LHCN-M2 (cell line): ENCODE data around the gene CYTH1. TPM values are rescaled to one million over a fixed set of nuclear protein-coding genes. Genes with fewer than 3 reads are reported as not detected.

ENCODE experiments used
- DNase-seq: peaks from one replicate; pipeline ENCODE4 v3.0.0-alpha.2; 2012; ENCODE audit warnings: low read depth
- total RNA-seq: library from RNA; depleted of rRNA; stranded (reverse); fragments of >200 nt; gene quantifications from 2 replicates; pipeline ENCODE4 v1.2.3, GENCODE V29; 2014

CYTH1 gene
- total RNA-seq, 1 experiment from 2014 or later, result 26.1 TPM

DNA sequence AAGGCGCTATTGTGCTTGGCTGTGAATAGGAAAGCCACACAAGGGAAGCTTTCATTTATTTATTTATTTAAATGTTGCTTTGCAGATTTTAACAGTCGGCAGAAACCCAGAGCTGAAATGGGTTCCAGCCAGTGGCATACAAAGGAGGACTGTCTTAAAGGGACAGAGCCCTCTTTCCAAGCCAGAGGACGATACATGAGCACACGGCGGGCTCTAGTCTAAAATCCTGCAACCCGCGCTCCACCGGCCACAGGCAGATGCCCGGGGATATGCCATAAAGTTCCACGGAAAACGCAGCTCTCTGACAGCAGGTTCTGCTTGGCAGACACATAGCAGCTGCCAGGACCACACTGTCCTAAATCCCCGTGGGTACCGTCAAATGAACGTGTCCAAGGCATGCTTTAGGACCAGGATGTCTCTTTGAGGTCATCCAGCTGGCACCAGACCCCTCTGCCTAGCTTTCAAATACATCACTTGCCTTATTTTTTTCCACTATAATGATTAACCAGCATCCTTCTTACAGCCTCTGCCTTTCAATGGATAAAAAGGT is 64.6 kb downstream of the CYTH1 start:
- peak; percentile 51 for DNase-seq

- peak; percentile 50 for DNase-seq
Measured at GRCh38 chr17:78716814-78717393, 65.2 kb downstream of the CYTH1 start.

- DNase-seq, result no peak
Measured at GRCh38 chr17:78716292-78716691, 65.8 kb downstream of the CYTH1 start.

GRCh38 chr17:78715876-78716275 is 66.2 kb downstream of the CYTH1 start:
- no peak for DNase-seq

DNA sequence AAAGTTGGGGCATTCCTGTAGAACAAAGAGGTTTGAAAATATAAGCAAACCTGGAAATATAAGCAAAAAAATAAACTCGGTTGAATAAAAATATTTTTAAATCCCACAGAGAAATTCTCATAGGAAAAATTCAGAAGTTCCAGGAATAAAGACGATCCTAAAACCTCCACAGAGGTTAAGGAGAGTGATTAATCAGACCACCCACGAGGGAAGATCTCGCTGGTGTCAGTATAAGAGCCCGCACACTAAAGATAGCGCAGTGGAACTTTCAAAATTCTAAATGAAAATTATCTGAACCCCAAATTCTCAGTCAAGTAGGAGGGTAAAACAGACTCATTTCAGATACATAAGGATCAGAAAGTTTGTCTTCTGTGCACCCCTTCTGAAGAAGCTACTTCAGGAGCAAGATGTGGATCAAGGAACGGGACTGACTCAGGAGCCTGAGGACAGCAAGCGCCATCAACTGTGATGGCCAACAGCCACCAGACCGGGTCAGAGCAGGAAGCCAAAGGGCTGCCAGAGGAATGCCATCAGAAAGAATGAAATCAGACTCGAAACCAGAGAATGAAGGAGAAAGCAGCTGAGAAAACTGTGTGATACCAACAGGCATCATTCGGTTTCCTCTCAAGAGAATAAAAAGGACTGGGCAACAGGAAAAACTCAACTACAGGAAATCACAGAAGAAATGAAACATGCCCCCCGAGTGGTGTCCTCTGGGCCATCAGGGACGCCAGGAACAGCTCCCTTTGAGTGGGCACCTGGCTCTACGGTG is 66.9 kb downstream of the CYTH1 start:
- DNase-seq, result peak; percentile 79

DNA sequence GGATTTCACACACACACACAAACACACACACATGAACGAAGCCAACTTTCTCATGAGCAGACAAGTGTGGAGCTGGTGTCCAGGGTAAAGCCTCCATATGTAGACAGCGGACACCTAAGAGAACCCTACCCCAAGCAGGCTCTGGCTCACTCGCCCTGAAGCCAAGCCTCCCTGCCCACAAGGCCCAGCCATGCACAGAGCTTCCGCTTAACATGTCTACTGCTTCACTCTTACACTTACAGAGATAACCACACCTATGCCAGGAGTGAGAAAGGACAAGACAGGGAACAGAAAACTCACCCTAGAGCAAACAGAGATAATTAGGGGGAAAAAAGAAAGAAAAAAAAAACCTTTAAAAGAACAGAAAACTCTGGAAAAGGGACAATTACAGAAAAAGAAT is 67.5 kb downstream of the CYTH1 start:
- DNase-seq, result no peak

GRCh38 chr17:78712043-78712442 is 70.0 kb downstream of the CYTH1 start:
- DNase-seq, result no peak

- DNase-seq, result no peak
Measured at GRCh38 chr17:78710607-78711006, 71.5 kb downstream of the CYTH1 start.

DNA sequence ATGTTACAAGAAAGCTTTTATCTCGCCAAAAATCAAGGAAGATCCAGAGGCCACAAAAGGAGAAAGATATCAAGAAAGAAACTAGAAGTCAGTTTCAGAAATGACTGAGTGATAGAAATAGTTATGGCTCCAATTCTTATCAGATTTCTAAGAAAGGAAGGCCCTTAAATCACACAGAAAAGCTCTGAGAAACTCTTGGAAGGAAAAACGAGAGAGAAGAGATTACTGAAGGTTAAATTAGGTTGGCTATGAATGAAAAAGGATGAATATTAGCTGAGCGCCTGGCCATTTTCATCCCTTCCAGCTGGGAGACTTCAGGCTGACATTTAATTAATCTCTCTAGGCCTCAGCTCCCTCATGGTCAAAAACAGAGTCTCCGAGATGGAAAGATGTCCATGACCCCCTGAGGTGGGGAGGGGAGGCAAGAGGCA is 72.3 kb downstream of the CYTH1 start:
- no peak for DNase-seq

GRCh38 chr17:78709119-78709681 is 72.9 kb downstream of the CYTH1 start:
- DNase-seq, result no peak

DNA sequence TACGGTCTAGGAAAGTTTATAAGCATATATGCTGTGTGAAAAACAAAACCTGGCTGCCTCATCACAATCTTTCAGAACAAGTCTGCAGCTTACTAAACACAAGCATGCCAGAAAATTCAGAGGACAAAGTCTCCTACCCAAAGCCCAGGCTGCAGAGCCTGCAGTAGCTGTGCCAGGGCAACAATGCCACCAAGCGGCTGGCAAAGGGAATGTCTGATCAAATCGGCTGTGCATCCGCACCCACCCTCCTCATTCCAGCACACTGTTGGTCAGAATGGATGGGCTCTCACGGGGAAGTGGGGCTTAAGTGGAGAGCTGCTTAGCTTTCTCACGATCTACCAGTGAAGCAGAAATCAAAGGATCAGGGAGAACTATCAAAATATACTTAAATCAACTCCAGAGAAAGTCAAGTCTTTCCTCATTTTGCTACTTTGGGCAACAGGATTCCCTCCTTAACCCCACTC is 73.5 kb downstream of the CYTH1 start:
- DNase-seq, result peak; percentile 72

- DNase-seq, result no peak
Measured at GRCh38 chr17:78707923-78708322, 74.2 kb downstream of the CYTH1 start.

DNA sequence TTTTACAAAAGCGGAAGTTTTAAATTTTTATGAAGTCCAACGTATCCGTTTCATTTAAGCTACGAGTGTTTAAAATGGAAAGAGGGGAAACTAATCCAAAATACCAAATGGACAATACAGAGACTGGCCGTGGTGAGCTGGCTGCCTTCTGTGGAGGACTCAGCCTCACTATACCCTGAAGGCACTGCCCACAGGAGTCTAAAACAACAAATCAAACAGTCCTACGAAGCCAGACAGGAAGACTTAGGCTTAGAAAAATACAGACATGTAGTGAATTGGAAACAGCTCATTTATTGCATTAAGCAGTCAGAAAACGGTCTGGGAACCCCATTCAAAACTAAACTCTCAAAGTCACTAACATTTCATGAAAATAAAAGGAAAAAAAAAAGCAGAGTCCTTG is 75.1 kb downstream of the CYTH1 start:
- DNase-seq, result no peak

GRCh38 chr17:78706271-78706915 is 75.7 kb downstream of the CYTH1 start:
- no peak for DNase-seq

DNA sequence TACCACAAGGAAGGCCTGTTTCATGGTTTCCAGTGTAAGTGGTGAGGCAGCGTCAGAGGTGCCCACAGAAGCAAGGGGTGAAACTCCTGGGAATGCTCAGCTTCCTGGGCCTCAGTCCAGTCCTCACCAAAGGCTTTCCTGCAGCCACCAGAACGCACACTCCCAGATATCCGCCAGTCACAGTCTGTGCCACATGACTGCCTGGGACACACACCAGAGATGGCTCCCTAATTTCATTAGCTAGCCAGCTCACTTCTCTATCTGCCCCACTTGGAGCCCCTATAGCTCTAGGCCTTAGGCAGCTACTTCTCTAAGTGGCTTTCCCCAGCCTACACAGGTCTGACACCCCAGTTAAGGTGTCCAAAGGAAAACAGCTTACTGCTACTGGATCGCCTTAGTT is 77.0 kb downstream of the CYTH1 start:
- DNase-seq, result no peak

DNA sequence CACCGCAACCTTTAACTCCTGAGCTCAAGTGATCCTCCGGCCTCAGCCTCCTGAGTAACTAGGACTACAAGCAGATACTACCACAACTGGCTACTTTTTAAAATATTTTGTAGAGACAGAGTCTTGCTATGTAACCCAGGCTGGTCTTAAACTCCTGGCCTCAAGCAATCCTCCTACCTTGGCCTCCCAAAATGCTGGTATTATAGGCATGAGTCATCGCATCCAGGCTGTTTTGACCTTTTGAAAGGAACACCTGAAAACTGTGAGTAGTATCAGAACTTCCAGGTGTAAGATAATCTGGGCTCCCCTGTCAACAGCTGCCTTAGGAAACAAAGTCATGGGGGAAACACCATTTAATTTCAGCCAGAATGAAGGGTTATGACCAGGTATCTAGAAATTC is 77.5 kb downstream of the CYTH1 start:
- no peak for DNase-seq

DNA sequence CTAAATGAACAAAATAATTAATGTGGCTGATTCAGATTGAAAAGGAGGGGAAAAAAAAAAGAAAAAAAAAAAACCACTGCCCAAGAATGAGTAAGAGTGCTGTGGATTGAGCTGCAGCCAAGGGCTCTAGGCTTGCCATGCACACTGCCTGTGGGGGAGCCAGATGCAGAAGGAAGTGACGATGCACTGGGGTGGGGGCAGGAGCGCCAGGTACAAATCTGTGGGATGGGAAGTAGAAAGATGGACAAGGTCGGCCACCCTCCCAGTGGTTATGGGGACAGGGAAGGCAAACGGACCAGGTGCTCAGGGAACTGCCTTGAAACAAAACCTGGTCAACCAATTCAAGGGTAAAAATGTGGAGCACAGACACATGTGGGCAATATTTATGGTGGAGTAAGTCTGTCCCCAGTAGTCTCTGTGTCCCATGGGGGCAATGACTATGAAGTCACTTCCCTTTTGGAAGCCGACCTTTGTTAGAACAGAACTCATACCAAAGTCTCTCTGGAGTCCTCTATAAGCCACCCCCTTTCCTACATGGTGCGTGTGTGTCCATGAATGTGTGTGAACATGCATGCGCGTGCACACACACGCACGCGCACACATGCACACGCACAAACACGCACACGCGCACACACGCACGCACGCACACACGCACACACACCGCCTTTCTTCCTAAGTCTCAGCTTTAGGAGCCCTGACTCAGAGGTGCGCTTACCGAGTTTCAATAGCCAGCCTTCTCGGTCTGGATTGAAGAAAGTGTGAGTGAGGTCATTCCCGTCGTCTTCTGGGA is 84.3 kb downstream of the CYTH1 start:
- DNase-seq, result no peak

- DNase-seq, result no peak
Measured at GRCh38 chr17:78697122-78697521, 85.0 kb downstream of the CYTH1 start.

- DNase-seq, result no peak
Measured at GRCh38 chr17:78696016-78696982, 85.8 kb downstream of the CYTH1 start.
